Kidney (tissue), 14 donors: ENCODE measurements around the gene GJA5. TPM values are rescaled to one million over a fixed set of nuclear protein-coding genes. Genes with fewer than 3 reads are reported as not detected.

Experiments
- DNase-seq, 5 donors: peaks; one replicate each; pipeline ENCODE4 v3.0.0-alpha.2; 2013 to 2020
- FAIRE-seq: peaks from 2 replicates; lab custom pipeline; 2012; peaks lifted over from hg19 to GRCh38; lab: Jason Lieb, UNC
- H3K27ac ChIP-seq, 2 donors: one replicate each; pipeline ENCODE4 v1.7.0; 2013; ENCODE audit warnings: low read depth in 2 of 2, low read length in 2 of 2, inconsistent platforms in 1 of 2
- H3K27me3 ChIP-seq: one replicate; pipeline ENCODE4 v1.7.1; 2013; ENCODE audit warnings: low read length, inconsistent platforms; ENCODE audit not compliant: control insufficient read depth, insufficient read depth
- H3K36me3 ChIP-seq, 3 donors: one replicate each; pipeline versions ENCODE4 v1.7.0 to v1.7.1; 2013; ENCODE audit warnings: low read length in 3 of 3, control low read depth in 1 of 3, inconsistent platforms in 1 of 3; ENCODE audit not compliant: insufficient read depth in 3 of 3, control insufficient read depth in 2 of 3
- H3K4me1 ChIP-seq, 3 donors: one replicate each; pipeline versions ENCODE4 v1.7.0 to v1.7.1; 2013; ENCODE audit warnings: low read length in 3 of 3, inconsistent platforms in 1 of 3, low read depth in 1 of 3; ENCODE audit not compliant: control insufficient read depth in 2 of 3, insufficient read depth in 2 of 3
- H3K4me3 ChIP-seq, 3 donors: one replicate each; pipeline versions ENCODE4 v1.7.0 to v1.8.1; 2013; ENCODE audit warnings: low read length in 3 of 3, control low read depth in 1 of 3, inconsistent platforms in 1 of 3
- H3K9ac ChIP-seq, 3 donors: one replicate each; pipeline versions ENCODE4 v1.7.0 to v1.7.1; 2013; ENCODE audit warnings: low read length in 3 of 3, control low read depth in 1 of 3, inconsistent platforms in 1 of 3
- H3K9me3 ChIP-seq, 3 donors: one replicate each; pipeline versions ENCODE4 v1.7.0 to v1.7.1; 2013; ENCODE audit warnings: low read length in 3 of 3, control low read depth in 1 of 3, inconsistent platforms in 1 of 3; ENCODE audit not compliant: control insufficient read depth in 2 of 3, insufficient read depth in 1 of 3
- CTCF ChIP-seq: IDR thresholded peaks from 3 replicates; pipeline ENCODE4 v1.5.1; 2012; ENCODE audit warnings: mild to moderate bottlenecking, moderate library complexity, borderline replicate concordance; ENCODE audit not compliant: insufficient read depth; ENCODE audit errors: extremely low read depth
- intact Hi-C: fragments of 100-400 bp; cut with DNase I; formaldehyde crosslinking; loops from one replicate; pipeline ENCODE4 v1.11.1; 2022
- polyA plus RNA-seq: library from polyadenylated mRNA; stranded (reverse); fragments of 350-450 nt; fragmentation: Illumina TruSeq; extraction: RNeasy Lipid Tissue Mini Kit (QIAGEN cat#74804); gene quantifications from one replicate; pipeline ENCODE4 v1.2.3, GENCODE V29; 2014; ENCODE audit warnings: low read depth, low replicate concordance; ENCODE audit not compliant: insufficient read depth
- total RNA-seq: library from RNA; stranded (reverse); fragmentation: NEBNext Ultra II Directional; extraction: Animal tissue kit (Norgen Biotek cat#: 25700); gene quantifications from one replicate; pipeline ENCODE4 v1.2.1, GENCODE V29; 2021
- donor health status: control.
- donor health status: control.
- donor health status: control.
- donor health status: control.
- donor health status: control.
- donor health status: DM: yes; HTN: yes; CAD: no.
- donor health status: Normal renal cell carcinoma (clear cell type).

GJA5 gene
- total and polyA plus RNA-seq, 2 donors from 2014 or later: 28.3 to 36.4 TPM

DNA sequence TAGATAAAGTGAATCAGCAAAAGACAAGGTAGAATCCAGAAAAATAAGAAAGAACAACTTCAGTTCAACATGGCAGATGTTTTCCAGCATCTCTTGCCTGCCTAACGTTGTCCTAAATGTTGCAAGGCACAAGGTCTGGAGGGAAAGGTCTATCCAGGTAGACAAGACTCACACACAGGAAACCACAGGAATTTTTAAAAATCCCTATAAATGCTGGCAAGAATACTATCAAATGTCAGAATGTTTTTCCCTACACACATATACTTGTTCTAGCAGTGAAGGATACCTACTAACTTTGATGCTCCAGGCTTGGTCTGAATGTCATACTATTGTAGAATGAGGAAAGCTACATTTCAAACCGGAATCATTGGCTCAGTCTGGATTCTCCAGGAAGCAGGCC is 10.6 kb downstream of the GJA5 start:
- H3K27me3 ChIP-seq: no peaks in the 10 kb centered on the region
- H3K27ac ChIP-seq: no peak overlapping the region
- H3K4me1 ChIP-seq: peaks cover 0 to 2% (median 0%) of the 10 kb centered on the region in 3 donors
- H3K4me3 ChIP-seq: no peak overlapping the region
- TF ChIP-seq CTCF: no peak
- no peak overlapping the region for H3K9ac ChIP-seq
- no peaks in the 10 kb centered on the region for H3K36me3 ChIP-seq
- DNase-seq (no peak), FAIRE-seq (no peak)
- intact Hi-C loops: no loop called here
- H3K9me3 ChIP-seq: no peaks in the 10 kb centered on the region

GRCh38 chr1:147748676-147749350 is 11.6 kb downstream of the GJA5 start:
- no peak overlapping the region for H3K9ac ChIP-seq
- H3K9me3 ChIP-seq: no peaks in the 10 kb centered on the region
- no peaks in the 10 kb centered on the region for H3K27me3 ChIP-seq
- no peaks in the 10 kb centered on the region for H3K36me3 ChIP-seq
- DNase-seq (no peak), FAIRE-seq (no peak)
- H3K27ac ChIP-seq: no peak overlapping the region
- intact Hi-C loops: no loop called here
- H3K4me1 ChIP-seq: peaks cover 0 to 2% (median 0%) of the 10 kb centered on the region in 3 donors
- TF ChIP-seq CTCF: no peak
- no peak overlapping the region for H3K4me3 ChIP-seq

DNA sequence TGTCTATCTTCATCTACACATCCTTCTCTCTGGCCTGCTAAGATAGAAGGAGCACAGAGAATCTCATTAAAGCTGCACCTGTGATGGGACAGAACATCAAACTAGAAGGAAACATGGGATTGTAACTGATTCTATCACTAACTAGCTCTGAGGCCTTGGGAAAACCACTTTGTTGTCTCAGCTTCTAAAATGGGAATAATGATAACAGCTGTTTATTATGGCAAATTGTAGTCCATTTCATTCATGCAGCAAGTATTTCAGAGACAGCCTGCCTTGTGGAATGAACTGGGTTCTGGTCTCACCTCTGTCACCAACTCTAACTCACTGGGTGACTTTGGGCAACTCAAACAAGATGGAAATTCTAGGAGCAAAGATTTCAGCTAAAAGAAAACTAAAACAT is 12.4 kb downstream of the GJA5 start:
- Histone ChIP-seq H3K9me3 (no peaks in the 10 kb centered on the region), H3K4me1 (peaks cover 0 to 2% (median 0%) of the 10 kb centered on the region in 3 donors), H3K36me3 (no peaks in the 10 kb centered on the region), H3K27me3 (no peaks in the 10 kb centered on the region), H3K4me3 (no peak overlapping the region), H3K27ac (no peak overlapping the region), H3K9ac (no peak overlapping the region)
- DNase-seq (no peak), FAIRE-seq (no peak)
- intact Hi-C loops: no loop called here
- no peak for TF ChIP-seq CTCF
